KBM-7 (cell line): ENCODE data around the gene GINM1.
A peak's percentile ranks its signal among the peaks of the same experiment; 100 is the strongest.

Experiments used
- DNase-seq: peaks from one replicate; pipeline ENCODE4 v3.0.0-alpha.2; 2015
- in situ Hi-C: fragments of 300-500 bp; cut with MboI; formaldehyde crosslinking; loops from 2 replicates; pipeline ENCODE4 v1.14.3; 2020; ENCODE audit warnings: low sequenced_read_pairs, low pct_unique_long_range_greater_than_20kb, mixed read lengths

The GINM1 gene, protein sequence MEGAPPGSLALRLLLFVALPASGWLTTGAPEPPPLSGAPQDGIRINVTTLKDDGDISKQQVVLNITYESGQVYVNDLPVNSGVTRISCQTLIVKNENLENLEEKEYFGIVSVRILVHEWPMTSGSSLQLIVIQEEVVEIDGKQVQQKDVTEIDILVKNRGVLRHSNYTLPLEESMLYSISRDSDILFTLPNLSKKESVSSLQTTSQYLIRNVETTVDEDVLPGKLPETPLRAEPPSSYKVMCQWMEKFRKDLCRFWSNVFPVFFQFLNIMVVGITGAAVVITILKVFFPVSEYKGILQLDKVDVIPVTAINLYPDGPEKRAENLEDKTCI

DNA sequence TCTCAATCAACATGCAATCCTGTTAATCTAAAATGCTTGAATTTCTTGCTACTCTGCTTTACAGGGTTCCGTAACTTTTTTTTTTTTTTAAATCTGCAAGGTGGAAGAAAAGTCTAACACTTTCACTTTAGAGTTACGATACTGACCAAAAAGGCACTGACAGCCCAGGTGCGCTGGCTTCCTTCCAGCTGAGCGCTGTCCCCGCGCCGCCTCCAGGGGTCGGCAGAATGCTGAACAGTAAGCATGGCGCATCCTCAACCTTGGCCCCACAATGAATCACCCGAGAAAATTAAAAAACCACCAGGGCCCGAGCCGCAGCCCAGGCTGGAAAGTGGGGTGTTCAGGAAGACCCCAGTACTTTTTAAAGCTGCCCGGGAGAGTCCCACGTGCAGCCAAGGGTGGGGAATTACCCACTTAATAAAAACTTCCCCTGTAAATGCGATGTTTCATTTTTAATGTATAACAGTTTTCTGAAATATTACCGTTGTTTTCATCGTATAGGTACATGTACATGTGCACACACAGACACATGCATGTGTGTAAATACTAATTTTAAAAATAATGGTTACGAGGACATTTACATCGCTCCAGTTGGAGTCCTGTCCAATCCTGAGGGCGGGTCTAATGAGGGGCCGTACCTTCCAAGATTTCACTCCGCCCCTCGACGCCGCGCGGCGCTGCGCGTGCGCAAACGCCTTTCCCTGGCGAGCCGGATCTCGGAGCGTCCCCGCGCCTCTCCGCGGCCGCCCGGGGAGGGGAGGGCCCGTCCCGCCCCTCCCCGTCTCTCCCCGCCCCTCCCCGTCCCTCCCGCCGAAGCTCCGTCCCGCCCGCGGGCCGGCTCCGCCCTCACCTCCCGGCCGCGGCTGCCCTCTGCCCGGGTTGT is at the start of gene GINM1:
Gene GINM1, plus strand, starts transcription at position 849 of the 883 bp plus-strand sequence. CDS start 40 bp downstream, outside the sequence.
- in situ Hi-C loops: no loop called here
- DNase-seq: peak; percentile 94

DNA sequence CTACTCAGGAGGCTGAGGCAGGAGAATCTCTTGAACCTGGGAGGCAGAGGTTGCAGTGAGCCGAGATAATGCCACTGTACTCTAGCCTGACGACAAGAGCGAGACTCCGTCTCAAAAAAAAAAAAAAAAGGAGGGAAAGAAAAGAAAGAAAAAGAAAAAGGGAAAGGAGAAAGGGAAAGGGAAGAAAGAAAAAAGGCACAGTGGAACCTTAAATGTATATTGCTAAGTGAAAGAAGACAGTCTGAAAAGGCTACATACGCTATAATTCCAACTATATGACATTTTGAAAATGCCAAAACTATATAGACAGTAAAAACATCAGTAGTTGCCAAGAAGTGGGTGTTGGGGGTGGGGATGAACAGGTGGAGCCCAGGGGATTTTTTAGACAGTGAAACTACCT is 36.5 kb upstream of the GINM1 start:
- in situ Hi-C loops: no loop called here
- DNase-seq: no peak

DNA sequence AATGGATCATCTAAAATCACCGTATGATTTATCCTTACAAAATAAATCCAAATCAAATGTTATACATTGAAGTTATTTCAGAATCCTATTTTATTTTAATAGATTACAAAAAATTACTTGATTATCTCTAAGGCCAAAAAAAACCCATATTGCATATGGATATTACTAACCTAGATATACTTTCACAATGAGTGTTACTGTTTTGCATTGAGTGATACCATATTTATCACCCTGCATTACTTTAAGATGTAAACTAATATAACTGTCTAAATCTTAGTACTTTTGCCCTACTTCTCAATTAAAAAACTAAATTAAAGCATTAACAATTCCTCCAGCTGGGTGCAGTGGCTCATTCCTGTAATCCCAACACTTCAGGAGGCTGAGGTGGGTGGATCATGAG is 31.4 kb upstream of the GINM1 start:
- in situ Hi-C loops: no loop called here
- DNase-seq: no peak

DNA sequence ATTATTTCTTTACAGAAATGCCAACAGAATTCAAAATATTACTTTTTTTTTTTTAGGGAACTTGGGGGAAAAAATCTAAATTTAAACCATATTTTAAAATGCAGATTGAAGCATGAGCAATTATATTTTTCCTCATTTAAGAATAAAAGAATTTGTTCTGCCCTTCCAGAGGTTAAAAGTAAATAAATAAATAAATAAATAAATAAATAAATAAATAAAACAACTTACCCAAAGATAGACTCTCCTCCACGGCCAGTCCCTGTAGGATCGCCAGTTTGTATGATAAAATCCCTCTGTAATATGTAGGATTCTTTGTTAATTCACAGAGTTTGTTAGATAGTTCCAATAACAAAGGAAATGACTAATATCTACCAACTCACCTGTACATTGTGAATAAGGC is 25.0 kb upstream of the GINM1 start:
- no peak for DNase-seq
- in situ Hi-C loops: no loop called here

DNA sequence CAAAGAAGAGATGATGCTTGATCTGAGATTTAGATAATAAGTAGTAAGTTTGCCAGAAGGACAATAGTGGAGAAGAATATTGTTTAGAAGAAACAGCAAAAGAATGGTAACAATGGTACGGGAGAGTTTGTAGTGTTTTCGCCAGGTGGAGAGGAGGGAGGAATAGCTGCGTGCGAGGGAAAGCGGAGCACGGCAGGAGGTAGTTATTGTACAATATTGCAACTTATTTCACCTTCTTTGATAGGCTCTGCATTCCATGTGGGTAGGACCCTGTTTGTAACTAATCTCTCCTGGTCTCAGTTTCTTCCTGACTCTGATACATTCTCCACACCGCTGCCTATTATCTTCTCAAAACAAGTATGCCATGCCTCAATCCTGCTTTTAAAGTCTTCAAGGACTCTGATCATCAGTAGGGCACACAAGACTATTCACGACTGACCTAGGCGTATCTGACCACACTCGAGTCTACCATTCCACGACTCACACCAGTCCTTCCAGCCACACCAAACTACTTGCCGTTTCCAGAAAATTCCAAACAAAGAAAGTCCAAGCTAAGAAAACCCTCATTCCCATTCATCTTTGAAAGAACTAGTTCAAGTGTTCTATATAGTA is 21.4 kb upstream of the GINM1 start:
- in situ Hi-C loops: no loop called here
- no peak for DNase-seq

DNA sequence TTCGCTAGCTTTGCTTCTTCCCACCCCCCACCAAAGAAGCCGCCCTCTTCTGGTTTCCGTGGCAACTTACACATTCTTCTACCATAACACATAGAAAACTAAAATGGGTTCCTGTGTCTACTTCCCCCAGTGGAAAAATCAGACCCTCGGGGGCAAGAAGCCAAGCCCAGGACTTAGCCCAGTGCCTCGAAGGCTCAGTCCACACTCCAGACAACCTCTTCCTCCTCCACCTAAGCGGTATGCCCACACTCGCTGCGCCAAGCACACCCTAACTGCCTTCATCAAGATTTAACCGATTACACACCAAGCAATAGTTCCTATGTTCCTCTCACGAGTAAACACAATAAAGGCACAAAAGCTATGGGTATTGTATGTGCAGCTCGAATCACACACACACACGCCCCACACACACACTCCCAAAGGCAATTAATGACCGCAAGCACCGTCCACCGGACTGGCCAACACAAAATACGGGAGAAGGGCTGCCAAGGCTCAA is 20.9 kb upstream of the GINM1 start:
- in situ Hi-C loops: no loop called here
- DNase-seq: peak; percentile 81

DNA sequence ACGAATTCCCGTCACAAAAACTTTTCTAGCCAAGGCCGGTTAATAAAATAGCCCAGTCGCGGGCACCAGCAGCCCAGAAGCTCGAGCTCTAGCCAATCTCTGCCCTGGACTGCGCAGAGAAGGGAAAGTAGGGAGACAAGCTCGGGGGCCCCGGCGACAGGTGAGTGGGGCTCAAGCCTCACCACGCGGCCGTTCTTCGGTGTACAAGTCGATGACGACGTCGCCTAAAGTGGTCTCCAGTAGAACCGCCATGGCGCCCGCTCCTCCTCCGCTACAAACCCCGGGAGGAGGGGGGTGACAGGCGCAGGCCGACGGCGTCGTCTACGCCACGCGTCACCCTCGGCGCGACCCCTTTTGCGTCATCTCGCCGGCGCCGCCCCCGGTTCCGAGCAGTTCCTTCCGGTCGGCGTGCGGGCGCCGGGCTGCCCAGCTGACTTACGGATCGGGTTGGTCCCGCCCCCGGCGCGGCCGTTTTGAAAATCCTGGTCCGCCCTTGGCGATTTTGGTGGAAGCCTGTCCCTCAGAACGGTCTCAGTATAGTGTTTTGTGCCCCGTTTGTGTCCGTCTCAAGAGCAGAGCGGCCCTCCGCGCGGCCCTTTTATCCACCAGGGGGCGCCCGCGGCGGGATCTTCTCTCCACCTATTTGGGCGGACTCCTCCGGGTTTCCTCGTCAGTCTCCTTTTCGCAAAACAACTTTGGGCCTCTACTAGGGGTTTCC is 20.3 kb upstream of the GINM1 start, which contains the start of gene PPIL4:
Gene PPIL4, minus strand, starts transcription at position 290 of the 718 bp plus-strand sequence. Its CDS starts 38 bp downstream, at position 252.
- DNase-seq: peak; percentile 96
- in situ Hi-C loops: no loop called here

DNA sequence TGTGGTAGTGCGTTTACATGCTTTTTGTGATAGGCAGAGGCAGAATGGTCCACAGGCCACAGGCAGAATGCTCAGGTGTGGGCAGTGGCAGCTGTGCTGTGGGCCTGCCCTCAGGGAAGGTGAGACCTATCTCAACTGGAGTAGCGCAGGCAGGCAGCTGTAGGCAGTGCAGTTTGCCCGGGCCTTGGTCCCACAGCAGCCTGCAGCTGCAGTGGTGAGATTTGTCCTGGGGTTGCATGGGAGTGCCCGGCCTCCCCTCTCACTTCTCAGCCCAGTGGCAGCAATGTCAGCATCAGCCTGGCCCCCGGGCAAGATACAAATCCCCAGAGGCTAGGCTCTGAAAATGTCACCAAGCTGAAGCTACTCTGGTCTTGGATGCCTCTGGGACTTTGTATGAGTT is 14.3 kb upstream of the GINM1 start:
- DNase-seq: no peak
- in situ Hi-C loops: no loop called here

DNA sequence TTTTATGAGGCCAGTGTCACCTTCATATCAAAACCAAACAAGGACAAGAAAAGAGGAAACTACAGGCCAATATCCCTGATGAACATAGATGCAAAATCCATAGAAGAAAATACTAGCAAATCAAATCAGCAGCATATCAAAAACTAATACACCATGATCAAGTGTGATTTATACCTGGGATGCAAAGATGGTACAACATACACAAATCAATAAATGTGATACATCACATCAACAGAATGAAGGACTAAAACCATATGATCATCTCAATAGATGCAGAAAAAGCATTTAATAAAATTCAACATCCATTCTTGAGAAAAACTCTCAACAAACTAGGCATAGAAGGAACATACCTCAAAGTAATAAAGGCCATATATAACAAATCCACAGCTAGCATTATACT is 8.1 kb upstream of the GINM1 start:
- in situ Hi-C loops: no loop called here
- no peak for DNase-seq

DNA sequence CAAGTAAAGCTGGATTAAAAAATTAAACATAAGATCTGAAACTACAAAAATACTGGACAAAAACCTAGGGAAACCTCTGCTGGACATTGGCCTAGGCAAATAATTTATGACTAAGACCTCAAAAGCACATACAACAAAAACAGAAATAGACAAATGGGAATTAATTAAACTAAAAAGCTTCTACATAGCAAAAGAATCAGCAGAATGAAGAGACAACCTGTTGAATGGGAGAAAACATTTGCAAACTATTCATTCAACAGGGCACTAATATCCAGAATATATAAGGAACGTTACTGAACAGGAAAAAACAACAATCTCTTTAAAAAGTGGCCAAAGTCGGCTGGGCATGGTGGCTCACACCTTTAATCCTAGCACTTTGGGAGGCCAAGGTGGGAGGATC is 6.8 kb upstream of the GINM1 start:
- DNase-seq: no peak
- in situ Hi-C loops: no loop called here

DNA sequence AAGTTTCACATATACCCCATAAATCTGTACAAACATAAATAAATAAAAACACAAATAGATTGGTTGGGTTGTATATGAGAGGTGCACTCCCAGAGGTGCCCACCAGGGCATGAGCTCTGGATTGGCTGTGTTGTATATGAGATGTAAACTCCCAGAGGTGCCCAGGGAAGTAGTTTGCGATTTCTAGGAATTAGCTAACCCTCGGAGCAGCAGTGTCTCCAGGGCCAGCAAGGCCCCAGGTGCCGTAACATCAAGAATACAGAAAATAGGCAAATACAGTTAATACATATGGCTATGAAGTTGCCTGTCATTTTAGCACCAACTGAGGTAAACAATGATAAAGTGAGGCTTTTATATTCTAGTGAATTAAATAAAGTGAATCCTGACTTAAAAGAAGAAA is 5.4 kb upstream of the GINM1 start:
- in situ Hi-C loops: no loop called here
- DNase-seq: peak; percentile 36

DNA sequence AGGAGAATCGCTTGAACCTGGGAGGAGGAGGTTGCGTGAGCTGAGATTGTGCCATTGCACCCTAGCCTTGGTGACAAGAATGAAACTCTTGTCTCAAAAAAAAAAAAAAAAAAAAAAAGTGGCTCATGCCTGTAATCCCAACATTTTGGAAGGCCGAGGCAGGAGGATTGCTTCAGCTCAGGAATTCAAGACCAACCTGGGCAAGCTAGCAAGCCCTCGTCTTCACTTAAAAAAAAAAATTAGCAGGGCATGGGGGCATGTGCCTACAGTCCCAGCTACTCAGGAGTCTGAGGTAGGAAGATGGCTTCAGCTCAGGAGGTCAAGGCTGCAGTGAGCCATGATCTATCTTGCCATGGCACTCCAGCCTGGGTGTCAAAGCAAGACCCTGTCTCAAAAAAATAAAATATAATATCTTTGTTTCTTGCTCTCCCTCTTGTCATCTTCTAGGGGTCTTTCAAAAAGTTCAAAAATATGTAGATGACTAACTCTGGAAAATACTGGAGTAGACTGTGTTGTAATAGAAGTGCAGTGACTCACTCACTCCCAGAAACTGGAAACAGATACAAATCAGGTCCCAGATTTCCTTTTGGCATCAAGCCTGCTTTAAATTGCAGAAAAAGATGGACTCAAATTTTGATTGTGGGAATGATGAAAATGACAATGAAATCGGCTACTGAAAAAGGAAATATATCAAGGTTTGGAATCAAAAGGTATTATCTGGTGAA is 2.8 kb upstream of the GINM1 start:
- in situ Hi-C loops: no loop called here
- no peak for DNase-seq

DNA sequence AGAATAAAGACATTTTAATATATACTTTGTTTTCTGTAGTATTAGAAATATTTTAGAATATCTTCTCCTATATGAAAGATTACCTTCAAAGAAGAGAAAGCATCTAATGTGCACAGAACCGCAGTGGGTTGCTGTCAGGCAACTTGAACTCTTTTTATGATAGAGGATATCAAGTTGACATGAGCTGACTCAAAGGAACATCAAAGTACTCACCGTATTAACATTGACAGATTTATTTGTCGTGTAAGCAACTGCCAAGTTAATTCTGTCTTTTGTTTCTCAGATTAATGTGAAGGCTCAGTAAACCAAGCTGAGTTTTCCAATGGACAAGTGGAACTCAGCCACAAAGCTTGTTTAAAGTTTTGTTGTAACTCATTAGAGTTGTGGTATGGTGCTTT is 2.2 kb upstream of the GINM1 start:
- in situ Hi-C loops: no loop called here
- no peak for DNase-seq

DNA sequence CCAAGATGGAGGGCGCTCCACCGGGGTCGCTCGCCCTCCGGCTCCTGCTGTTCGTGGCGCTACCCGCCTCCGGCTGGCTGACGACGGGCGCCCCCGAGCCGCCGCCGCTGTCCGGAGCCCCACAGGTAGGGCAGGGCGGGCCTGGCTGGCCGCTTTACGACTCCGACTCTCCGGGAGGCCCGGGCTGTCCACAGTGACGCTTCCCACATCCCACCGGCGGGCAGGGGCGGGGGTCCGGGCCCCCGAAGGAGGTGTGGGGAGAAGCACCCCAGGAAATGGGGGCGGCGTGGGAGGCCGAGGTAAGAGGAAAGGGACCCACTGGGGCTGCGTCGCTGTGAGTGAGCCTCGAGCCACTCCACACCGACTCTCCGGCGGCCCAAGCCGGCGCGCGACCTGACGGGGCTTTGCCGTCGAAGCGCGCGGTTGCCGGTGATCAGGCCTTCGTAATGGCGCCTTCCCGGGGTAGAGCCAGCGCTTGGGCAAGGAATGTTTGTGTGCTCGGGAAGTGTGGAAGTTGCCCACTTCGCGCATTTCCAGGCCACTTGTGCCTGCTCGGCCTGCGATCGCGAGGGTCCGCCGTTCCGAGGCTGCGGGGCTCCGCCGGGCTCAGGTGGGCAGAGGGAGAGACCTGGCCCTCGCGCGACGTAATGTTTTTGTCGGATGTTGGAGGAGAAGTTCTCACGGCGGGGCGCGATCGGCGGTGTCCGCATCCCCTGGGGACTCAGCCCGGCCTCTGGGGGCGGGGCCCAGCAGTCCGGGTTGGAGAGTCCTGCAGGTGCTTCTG is 427 bp downstream of the GINM1 start:
- peak; percentile 61 for DNase-seq
- in situ Hi-C loops: no loop called here

DNA sequence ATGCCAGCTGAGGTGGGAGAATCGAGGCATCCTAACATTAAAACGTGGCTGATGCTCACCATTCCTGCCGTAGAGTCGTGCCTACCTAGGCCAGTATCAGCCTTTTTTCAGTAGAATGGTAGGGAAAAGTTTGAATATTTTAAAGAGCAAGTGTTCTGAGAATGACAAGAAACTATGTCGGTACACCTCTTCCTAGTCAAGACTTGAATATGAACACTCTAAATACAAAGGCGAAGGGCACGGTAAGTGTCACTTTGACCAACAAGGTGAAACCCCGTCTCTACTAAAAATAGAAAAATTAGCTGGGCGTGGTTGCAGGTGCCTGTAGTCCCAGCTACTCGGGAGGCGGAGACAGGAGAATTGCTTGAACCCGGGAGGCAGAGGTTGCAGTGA is 1.0 kb downstream of the GINM1 start:
- in situ Hi-C loops: no loop called here
- no peak for DNase-seq

DNA sequence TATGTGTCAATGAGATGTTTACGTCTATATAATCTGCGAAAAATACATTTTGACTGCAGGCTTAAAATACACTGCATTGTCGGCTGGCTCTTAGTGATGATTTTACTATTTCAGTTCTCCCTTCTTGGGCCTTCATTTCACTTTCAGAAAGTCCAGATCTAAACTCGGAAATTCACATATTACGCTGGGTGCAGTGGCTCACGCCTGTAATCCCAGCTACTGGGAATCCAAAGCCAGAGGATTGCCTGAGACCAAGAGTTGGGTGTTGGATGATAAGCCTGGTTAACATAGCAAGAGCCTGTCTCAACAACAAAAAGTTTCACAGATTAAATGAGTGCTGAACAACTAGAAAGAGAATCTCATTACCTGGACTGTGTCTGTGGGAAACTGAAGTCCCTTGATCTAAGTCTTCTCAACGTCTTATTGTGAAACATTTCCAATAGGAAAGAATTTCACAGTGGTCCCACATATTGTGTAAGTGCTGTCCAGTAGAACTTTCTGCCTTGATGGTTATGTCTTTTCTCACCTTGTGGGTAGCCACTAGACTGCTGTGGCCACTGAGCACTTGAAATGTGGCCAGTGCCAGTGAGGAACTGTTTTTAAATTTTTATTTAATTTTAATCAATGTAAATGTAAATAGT is 1.9 kb downstream of the GINM1 start:
- in situ Hi-C loops: no loop called here
- no peak for DNase-seq

DNA sequence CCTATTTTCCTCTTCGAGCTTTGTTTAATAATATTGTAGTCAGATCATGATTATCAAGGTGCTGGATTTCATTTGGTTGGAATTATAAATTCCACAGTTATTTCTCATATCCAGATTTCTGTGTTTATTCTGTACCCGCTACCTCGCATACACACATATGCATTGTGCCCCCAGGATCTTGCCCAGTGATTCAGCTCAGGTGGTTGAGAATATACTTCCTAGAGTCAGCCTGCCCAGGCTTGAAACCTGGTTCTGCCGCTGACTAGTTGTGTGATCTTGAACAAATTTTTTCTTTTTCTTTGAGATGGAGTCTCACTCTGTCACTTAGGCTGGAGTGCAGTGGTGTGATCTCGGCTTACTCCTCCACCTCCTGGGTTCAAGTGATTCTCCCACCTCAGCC is 14.7 kb downstream of the GINM1 start:
- DNase-seq: no peak
- in situ Hi-C loops: no loop called here
